Neutrophil (primary cell): ENCODE results near the gene HOXB7.

Experiments
- H3K27ac ChIP-seq: fragments of 200-600 bp; sonication (generic); 2 replicates; pipeline ENCODE4 v1.5.1; 2016; ENCODE audit warnings: mild to moderate bottlenecking, moderate library complexity
- H3K27me3 ChIP-seq: fragments of 200-600 bp; sonication (generic); 2 replicates; pipeline ENCODE4 v1.6.0; 2016; ENCODE audit warnings: mild to moderate bottlenecking
- H3K36me3 ChIP-seq: fragments of 200-600 bp; sonication (generic); 2 replicates; pipeline ENCODE4 v1.5.1; 2017
- H3K4me1 ChIP-seq, 2 experiments: fragments of 200-600 bp in 1 of 2; sonication (generic) in 1 of 2; 1 replicate in 1 of 2; 2 replicates in 1 of 2; pipeline versions ENCODE4 v1.5.1 to v1.6.1; 2013 to 2016; ENCODE audit warnings: low read depth in 1 of 2, low read length in 1 of 2, mild to moderate bottlenecking in 1 of 2, moderate library complexity in 1 of 2; ENCODE audit not compliant: control insufficient read depth in 1 of 2, insufficient read depth in 1 of 2
- H3K4me3 ChIP-seq, 2 experiments: fragments of 200-600 bp in 1 of 2; sonication (generic) in 1 of 2; 1 replicate in 1 of 2; 2 replicates in 1 of 2; pipeline ENCODE4 v1.5.1; 2013 to 2016; ENCODE audit warnings: low read depth in 1 of 2, low read length in 1 of 2, mild to moderate bottlenecking in 1 of 2, moderate library complexity in 1 of 2
- H3K9me3 ChIP-seq: fragments of 200-600 bp; sonication (generic); 2 replicates; pipeline ENCODE4 v1.5.1; 2016
- TF ChIP-seq, protein P1 (sequence below): fragments of 200-600 bp; sonication (generic); IDR thresholded peaks from 2 replicates; pipeline ENCODE4 v1.5.1; 2016; ENCODE audit warnings: antibody characterized with exemption

The HOXB7 gene

GRCh38 chr17:48576479-48577309, 34.1 kb downstream of the HOXB7 start:
- Histone ChIP-seq H3K27ac (no peak overlapping the region), H3K36me3 (no peaks in the 10 kb centered on the region), H3K9me3 (no peaks in the 10 kb centered on the region), H3K27me3 (peaks cover 100% of the 10 kb centered on the region), H3K4me1 (peaks cover 0 to 4% of the 10 kb centered on the region in 2 experiments), H3K4me3 (no peak overlapping the region)
- TF ChIP-seq, protein P1, sequence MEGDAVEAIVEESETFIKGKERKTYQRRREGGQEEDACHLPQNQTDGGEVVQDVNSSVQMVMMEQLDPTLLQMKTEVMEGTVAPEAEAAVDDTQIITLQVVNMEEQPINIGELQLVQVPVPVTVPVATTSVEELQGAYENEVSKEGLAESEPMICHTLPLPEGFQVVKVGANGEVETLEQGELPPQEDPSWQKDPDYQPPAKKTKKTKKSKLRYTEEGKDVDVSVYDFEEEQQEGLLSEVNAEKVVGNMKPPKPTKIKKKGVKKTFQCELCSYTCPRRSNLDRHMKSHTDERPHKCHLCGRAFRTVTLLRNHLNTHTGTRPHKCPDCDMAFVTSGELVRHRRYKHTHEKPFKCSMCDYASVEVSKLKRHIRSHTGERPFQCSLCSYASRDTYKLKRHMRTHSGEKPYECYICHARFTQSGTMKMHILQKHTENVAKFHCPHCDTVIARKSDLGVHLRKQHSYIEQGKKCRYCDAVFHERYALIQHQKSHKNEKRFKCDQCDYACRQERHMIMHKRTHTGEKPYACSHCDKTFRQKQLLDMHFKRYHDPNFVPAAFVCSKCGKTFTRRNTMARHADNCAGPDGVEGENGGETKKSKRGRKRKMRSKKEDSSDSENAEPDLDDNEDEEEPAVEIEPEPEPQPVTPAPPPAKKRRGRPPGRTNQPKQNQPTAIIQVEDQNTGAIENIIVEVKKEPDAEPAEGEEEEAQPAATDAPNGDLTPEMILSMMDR = no peak

DNA sequence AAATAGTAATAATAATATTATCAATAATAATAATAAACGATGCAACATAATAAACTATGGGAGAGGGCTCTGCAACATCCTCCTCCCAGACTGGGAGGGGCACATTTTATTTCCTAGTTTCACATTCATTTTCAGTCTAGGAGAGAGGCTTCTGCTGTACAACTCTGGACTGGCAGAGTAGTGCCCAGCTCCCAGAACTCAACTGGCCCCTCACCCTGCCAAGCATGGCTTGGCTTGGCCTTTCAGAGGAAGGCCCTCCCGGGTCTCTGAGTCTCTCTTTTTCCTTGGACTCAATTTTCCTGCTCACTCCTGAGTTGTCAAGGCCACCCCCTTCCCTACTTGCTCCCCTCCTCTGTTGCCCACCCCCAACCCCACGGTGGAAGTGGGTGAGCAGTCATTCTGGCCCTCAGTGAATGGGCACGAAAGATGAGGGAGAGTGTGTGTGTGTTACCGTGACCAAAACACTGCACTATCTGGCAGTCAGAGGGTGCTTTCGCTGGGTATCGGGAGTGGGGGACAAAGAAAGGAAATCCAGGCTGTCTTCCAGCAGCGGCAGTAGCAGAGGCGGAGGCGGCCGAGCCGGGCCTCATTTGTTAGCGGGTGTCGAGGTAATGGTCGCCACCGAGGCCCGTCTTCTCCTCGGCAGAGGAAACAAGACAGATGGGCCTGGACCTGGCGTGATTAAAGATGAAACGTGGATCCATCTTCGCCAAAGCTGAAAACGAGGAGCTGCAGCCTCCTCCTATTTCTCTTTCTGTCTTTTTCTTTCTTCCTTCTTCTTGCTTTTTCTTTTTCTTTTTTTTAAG, 34.9 kb downstream of the HOXB7 start:
- H3K9me3 ChIP-seq = no peaks in the 10 kb centered on the region
- H3K36me3 ChIP-seq = no peaks in the 10 kb centered on the region
- H3K4me1 ChIP-seq = peaks cover 0 to 4% of the 10 kb centered on the region in 2 experiments
- H3K4me3 ChIP-seq = no peak overlapping the region
- TF ChIP-seq, protein P1 = no peak
- no peak overlapping the region for H3K27ac ChIP-seq
- peaks cover 100% of the 10 kb centered on the region for H3K27me3 ChIP-seq

GRCh38 chr17:48575066-48575582, 35.7 kb downstream of the HOXB7 start:
- no peaks in the 10 kb centered on the region for H3K36me3 ChIP-seq
- no peak overlapping the region for H3K27ac ChIP-seq
- no peak overlapping the region for H3K4me3 ChIP-seq
- H3K27me3 ChIP-seq = peaks cover 100% of the 10 kb centered on the region
- H3K4me1 ChIP-seq = peaks cover 0 to 4% of the 10 kb centered on the region in 2 experiments
- H3K9me3 ChIP-seq = no peaks in the 10 kb centered on the region
- TF ChIP-seq, protein P1 = no peak

DNA sequence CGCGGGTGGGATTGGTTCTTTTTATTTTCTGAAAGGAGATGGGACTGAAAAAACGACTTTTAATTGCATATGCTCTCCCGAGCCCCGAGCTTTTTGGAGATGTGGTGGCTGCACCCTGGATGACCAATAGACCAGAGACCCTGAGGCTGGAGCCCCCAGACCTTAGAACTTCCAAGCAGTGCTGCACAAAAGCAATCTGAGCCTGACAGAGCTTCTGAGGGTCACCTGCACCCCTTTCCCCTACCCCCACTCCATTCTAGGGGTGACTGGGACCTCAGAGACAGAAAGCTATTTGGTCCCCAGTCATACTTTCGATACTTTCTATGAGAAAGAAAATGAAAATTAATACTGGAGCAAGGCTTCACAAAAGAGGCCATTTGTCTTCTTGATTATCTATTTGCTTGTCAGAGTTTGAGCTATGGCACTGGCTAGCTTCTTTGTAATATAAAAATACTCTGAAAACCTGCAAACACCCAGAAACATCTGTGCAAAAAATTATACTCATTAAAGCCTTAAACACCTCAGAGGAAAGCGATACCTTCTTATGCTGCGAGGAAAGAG, 36.2 kb downstream of the HOXB7 start:
- H3K27me3 ChIP-seq = peaks cover 100% of the 10 kb centered on the region

More for the DNA sequence above, 36.2 kb downstream of the HOXB7 start:
- Histone ChIP-seq H3K36me3 (no peaks in the 10 kb centered on the region), H3K4me1 (peaks cover 0 to 4% of the 10 kb centered on the region in 2 experiments), H3K27ac (no peak overlapping the region), H3K4me3 (no peak overlapping the region), H3K9me3 (no peaks in the 10 kb centered on the region)
- TF ChIP-seq, protein P1 = no peak
